MG63 (cell line): Measurements from ENCODE around the gene EDIL3. TPM values are rescaled to one million over a fixed set of nuclear protein-coding genes. Genes with fewer than 3 reads are reported as not detected.
"Not testable (repeated sequence)": the region's sequence is repeated elsewhere in the genome, so short reads cannot be mapped to it uniquely, and the experiment has no call there.

Experiments used
- DNase-seq: peaks from one replicate; pipeline ENCODE4 v3.0.0-alpha.2; 2020
- H3K27me3 ChIP-seq: fragments of 250-450 bp; sonication (Bioruptor Pico); 2 replicates; pipeline ENCODE4 v1.5.1; 2020; ENCODE audit warnings: mild to moderate bottlenecking, moderate library complexity
- H3K36me3 ChIP-seq: fragments of 250-450 bp; sonication (Bioruptor Pico); 2 replicates; pipeline ENCODE4 v1.5.1; 2020; ENCODE audit warnings: mild to moderate bottlenecking, moderate library complexity
- H3K4me3 ChIP-seq: fragments of 250-450 bp; sonication (Bioruptor Pico); 2 replicates; pipeline ENCODE4 v1.5.1; 2020; ENCODE audit warnings: mild to moderate bottlenecking, moderate library complexity
- H3K9me3 ChIP-seq: fragments of 250-450 bp; sonication (Bioruptor Pico); 2 replicates; pipeline ENCODE4 v1.5.1; 2020; ENCODE audit warnings: mild to moderate bottlenecking, moderate library complexity
- total RNA-seq: library from RNA; depleted of rRNA; stranded (reverse); fragments of >200 nt; shearing (Covaris generic); gene quantifications from 2 replicates; pipeline ENCODE4 v1.2.3, GENCODE V29; 2014; ENCODE audit warnings: low replicate concordance

EDIL3 gene
- total RNA-seq, 1 experiment from 2014 or later = 3.0 TPM

DNA sequence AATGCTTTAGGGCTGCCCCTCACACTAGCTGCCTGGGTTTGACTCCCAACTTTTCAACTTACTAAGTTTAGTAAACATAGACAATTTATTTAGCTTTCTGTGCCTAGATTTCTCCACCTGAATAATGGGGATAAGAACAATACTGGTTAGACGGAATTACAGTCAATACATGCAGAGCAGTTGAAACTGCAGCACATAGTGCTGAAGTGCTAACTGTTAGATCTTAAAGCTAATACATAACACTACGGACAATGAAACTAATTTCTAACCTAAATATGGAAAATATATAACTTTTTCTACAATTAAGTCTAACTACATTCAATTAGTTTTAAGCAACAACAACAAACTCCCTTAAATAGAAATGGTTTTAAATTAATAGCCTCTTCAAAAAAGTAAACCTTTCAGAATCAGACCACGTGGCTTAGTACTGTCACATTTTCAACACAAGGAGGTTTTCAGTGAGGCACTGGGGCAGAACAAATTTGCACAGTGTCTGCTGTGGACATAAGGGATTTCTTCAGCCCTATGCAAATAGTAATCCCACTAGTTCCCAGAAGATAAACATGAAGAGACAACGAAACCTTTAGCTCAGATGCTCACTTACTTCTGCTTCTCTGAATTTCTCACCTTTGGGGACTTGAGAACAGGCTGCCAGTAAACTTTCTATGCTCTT lies 293.4 kb downstream of the EDIL3 start:
- Histone ChIP-seq H3K4me3 (no peak overlapping the region), H3K27me3 (no peaks in the 10 kb centered on the region; the same call in 1 of the 2 replicates), H3K9me3 (no peaks in the 10 kb centered on the region), H3K36me3 (no peaks in the 10 kb centered on the region)
- DNase-seq = no peak

DNA sequence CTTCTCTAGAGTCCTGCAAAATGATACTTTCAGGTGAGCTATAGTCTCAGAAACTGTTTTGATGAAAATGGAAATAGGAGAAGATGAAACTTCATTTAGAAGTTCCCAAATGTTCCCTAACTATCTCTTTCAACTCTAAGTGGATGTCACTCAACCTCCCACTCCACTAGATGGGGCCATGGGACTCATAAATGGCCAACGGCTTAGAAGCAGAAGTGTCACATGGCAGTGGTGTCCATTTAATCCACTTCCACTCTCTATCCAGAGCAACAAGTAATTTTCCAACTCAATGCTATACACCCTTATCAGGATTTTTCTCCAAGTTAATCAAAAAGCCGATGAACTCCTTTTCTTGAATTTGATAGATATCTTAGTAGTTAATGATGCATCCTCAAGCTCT lies 295.7 kb downstream of the EDIL3 start:
- no peaks in the 10 kb centered on the region; the same call in 1 of the 2 replicates for H3K27me3 ChIP-seq
- no peak overlapping the region for H3K4me3 ChIP-seq
- no peaks in the 10 kb centered on the region for H3K36me3 ChIP-seq
- no peaks in the 10 kb centered on the region for H3K9me3 ChIP-seq
- no peak for DNase-seq

DNA sequence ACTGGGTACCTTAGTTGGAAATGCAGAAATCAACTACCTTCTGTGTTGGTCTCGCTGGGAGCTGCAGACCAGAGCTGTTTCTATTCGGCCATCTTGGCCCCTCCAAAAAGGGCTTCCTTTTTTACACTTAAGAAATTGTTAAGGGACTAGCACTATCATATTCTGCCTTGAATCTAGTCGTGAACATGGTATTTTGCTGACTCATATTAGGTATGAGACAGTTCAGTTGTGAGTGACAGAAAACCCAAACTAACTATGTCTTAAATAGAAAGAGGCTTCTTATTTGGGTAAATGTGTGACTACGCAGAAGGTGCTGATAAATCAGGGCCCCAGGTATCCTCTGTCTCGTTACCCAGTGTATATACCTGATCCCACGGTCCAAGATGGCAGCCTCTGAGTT lies 298.2 kb downstream of the EDIL3 start:
- H3K9me3 ChIP-seq = no peaks in the 10 kb centered on the region
- no peak overlapping the region for H3K4me3 ChIP-seq
- no peak for DNase-seq
- H3K36me3 ChIP-seq = no peaks in the 10 kb centered on the region
- no peaks in the 10 kb centered on the region; the same call in 1 of the 2 replicates for H3K27me3 ChIP-seq

- no peak for DNase-seq
- H3K4me3 ChIP-seq = no peak overlapping the region
- no peaks in the 10 kb centered on the region for H3K9me3 ChIP-seq
- no peaks in the 10 kb centered on the region; the same call in 1 of the 2 replicates for H3K27me3 ChIP-seq
- H3K36me3 ChIP-seq = no peaks in the 10 kb centered on the region
These were observed 299.2 kb downstream of the EDIL3 start for GRCh38 chr5:84085387-84086041.

DNA sequence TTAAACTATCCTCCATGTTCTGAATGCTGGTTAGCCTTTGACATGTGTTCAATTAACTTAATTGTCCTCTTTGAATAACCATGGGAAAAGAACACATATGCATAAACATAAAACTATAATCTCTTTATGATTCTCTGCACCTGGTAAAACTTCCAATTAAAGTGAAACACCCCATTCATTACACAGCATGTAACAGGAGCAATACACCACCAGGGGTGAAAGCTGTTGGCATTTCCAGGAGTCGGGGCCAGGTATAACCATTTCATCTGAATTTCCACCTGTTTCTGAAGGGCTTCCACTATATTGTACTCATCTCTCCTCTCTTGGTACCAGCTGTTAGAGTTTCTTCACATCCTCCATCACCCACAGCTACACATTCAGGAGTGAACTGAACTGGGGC lies 303.8 kb downstream of the EDIL3 start:
- Histone ChIP-seq H3K36me3 (no peaks in the 10 kb centered on the region), H3K4me3 (no peak overlapping the region), H3K9me3 (no peaks in the 10 kb centered on the region), H3K27me3 (no peaks in the 10 kb centered on the region)
- DNase-seq = no peak

GRCh38 chr5:84072339-84072738 lies 312.3 kb downstream of the EDIL3 start:
- Histone ChIP-seq H3K27me3 (no peaks in the 10 kb centered on the region), H3K36me3 (no peaks in the 10 kb centered on the region), H3K9me3 (no peaks in the 10 kb centered on the region), H3K4me3 (no peak overlapping the region)
- DNase-seq = no peak

- DNase-seq = no peak
- no peak overlapping the region for H3K4me3 ChIP-seq
- no peaks in the 10 kb centered on the region for H3K27me3 ChIP-seq
- H3K9me3 ChIP-seq = no peaks in the 10 kb centered on the region
- H3K36me3 ChIP-seq = no peaks in the 10 kb centered on the region
These were observed 315.0 kb downstream of the EDIL3 start for GRCh38 chr5:84069608-84070179.

- DNase-seq = no peak
- H3K27me3 ChIP-seq = peaks cover 6% of the 10 kb centered on the region
- H3K4me3 ChIP-seq = no peak overlapping the region
- no peaks in the 10 kb centered on the region for H3K36me3 ChIP-seq
- no peaks in the 10 kb centered on the region for H3K9me3 ChIP-seq
These were observed 321.6 kb downstream of the EDIL3 start for GRCh38 chr5:84063041-84063440.

DNA sequence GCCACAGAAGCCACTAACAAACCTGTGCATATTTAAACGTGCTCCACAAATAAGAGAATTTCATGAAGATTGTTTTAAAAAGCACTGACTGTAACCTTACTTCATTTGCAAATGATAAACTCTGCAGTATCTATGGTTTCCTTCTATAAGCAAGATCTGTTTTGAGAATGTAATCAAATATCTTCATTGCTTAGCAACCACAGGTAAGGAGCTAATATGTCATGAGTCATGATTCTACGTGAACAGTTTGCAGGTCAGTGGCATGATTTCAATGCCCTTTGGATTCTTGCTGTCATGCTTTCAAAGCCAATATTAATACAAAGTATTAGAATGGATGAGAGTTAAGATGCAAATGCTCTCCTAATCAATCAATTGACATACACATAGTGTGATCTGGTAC lies 325.0 kb downstream of the EDIL3 start:
- Histone ChIP-seq H3K36me3 (no peaks in the 10 kb centered on the region), H3K9me3 (no peaks in the 10 kb centered on the region), H3K4me3 (no peak overlapping the region), H3K27me3 (peaks cover 6% of the 10 kb centered on the region)
- DNase-seq = no peak

DNA sequence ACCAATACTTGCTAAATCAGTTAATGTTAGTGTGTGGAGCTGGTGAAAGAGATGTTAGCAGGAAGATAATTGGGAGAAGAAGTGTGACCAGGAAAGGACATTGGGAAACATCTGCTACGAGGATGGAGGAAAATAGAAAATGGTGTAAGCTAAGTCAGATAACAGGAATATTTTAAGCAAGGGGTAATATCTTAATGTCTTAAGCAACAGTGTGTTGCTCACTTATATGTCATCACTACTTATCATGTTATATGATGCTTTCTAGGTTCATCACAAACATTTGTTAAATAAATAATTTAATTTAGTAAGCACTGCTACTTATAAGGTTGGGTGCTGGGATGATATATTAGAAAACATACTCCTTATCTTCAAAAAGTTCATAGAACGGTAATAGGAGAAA lies 326.1 kb downstream of the EDIL3 start:
- Histone ChIP-seq H3K36me3 (no peaks in the 10 kb centered on the region), H3K27me3 (peaks cover 6% of the 10 kb centered on the region), H3K9me3 (no peaks in the 10 kb centered on the region), H3K4me3 (no peak overlapping the region)
- DNase-seq = no peak

- H3K27me3 ChIP-seq = peaks cover 3% of the 10 kb centered on the region; the same call in 1 of the 2 replicates
- no peaks in the 10 kb centered on the region for H3K9me3 ChIP-seq
- no peaks in the 10 kb centered on the region for H3K36me3 ChIP-seq
- DNase-seq = no peak
- H3K4me3 ChIP-seq = no peak overlapping the region
These were observed 327.5 kb downstream of the EDIL3 start for GRCh38 chr5:84057211-84057610.

- no peaks in the 10 kb centered on the region for H3K27me3 ChIP-seq
- no peak overlapping the region for H3K4me3 ChIP-seq
- no peak for DNase-seq
- H3K36me3 ChIP-seq = no peaks in the 10 kb centered on the region
- H3K9me3 ChIP-seq = no peaks in the 10 kb centered on the region
These were observed 338.7 kb downstream of the EDIL3 start for GRCh38 chr5:84045964-84046363.

- DNase-seq = no peak
- no peaks in the 10 kb centered on the region for H3K36me3 ChIP-seq
- H3K27me3 ChIP-seq = no peaks in the 10 kb centered on the region
- no peaks in the 10 kb centered on the region for H3K9me3 ChIP-seq
- no peak overlapping the region for H3K4me3 ChIP-seq
These were observed 347.8 kb downstream of the EDIL3 start for GRCh38 chr5:84036842-84037241.

- no peaks in the 10 kb centered on the region for H3K27me3 ChIP-seq
- no peak overlapping the region for H3K4me3 ChIP-seq
- H3K9me3 ChIP-seq = no peaks in the 10 kb centered on the region
- H3K36me3 ChIP-seq = no peaks in the 10 kb centered on the region
- DNase-seq = no peak
These were observed 352.4 kb downstream of the EDIL3 start for GRCh38 chr5:84032324-84032723.

GRCh38 chr5:84028093-84028492 lies 356.6 kb downstream of the EDIL3 start:
- no peaks in the 10 kb centered on the region for H3K36me3 ChIP-seq
- H3K27me3 ChIP-seq = no peaks in the 10 kb centered on the region
- DNase-seq = no peak
- no peak overlapping the region for H3K4me3 ChIP-seq
- no peaks in the 10 kb centered on the region for H3K9me3 ChIP-seq

DNA sequence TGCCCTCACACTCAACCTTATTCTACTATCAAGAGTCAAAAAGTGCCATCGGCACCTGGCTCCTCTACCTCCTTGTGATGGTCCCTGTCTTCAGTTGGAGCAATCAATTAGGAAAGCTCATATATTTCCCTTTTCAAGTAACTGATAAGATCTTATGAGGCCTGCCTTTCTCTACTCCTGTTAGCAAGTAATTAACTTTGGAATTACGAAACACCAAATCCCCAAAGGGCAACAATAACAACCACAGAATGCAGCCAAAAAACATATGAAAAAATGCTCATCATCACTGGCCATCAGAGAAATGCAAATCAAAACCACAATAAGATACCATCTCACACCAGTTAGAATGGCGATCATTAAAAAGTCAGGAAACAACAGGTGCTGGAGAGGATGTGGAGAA lies 366.2 kb downstream of the EDIL3 start:
- H3K36me3 ChIP-seq, H3K27me3 ChIP-seq, DNase-seq, H3K9me3 ChIP-seq, H3K4me3 ChIP-seq: not testable (repeated sequence)

DNA sequence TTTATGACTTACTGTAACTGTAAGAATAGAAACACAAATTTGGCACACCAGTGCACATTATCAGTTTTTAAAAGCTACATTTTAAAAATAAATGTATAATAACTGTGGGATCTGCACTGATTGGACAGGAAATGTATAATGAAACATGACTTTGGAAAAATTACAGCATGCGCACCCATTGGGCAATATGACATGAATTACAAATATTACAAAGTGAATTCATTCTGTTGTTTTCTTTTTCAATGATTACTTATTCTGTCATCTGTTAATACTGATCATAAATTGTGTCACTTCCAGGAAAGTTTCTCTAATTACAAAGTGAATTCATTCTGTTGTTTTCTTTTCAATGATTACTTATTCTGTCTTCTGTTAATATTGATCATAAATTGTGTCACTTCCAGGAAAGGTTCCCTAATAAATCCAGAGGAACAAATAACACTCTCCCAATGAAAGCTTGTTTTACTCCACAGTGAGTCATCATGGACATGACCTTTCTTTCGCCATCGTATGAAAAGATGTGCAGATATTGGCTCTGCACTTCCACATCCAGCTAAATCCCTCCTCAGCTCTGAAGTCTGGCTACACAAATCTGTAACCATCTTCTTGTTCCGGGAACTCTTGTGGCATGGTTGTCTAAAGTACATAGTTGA lies 367.0 kb downstream of the EDIL3 start:
- H3K9me3 ChIP-seq = no peaks in the 10 kb centered on the region
- no peak for DNase-seq
- H3K27me3 ChIP-seq = no peaks in the 10 kb centered on the region
- H3K4me3 ChIP-seq = no peak overlapping the region
- H3K36me3 ChIP-seq = no peaks in the 10 kb centered on the region
